MM.1S (cell line): ENCODE data around the gene DHRS12.

ENCODE experiments used
- DNase-seq: peaks from one replicate; pipeline ENCODE4 v3.0.0-alpha.2; 2015
- H2AFZ ChIP-seq: fragments of 300-600 bp; sonication (generic); 2 replicates; pipeline ENCODE4 v1.6.0; 2016; ENCODE audit warnings: antibody characterized with exemption, low read length
- H3F3A ChIP-seq: fragments of 300-600 bp; sonication (generic); 2 replicates; pipeline ENCODE4 v1.6.1; 2016; ENCODE audit warnings: mild to moderate bottlenecking, antibody characterized with exemption, low read length, moderate library complexity, mixed read lengths; ENCODE audit not compliant: insufficient read depth
- H3K27ac ChIP-seq: fragments of 300-600 bp; sonication (generic); 2 replicates; pipeline ENCODE4 v1.5.1; 2016; ENCODE audit warnings: mild to moderate bottlenecking, low read length
- H3K27me3 ChIP-seq: fragments of 300-600 bp; sonication (generic); replicated peaks from 2 replicates; pipeline ENCODE4 v1.6.0; 2016; ENCODE audit warnings: low read length; ENCODE audit not compliant: insufficient read depth
- H3K36me3 ChIP-seq: fragments of 300-600 bp; sonication (generic); replicated peaks from 2 replicates; pipeline ENCODE4 v1.6.1; 2016; ENCODE audit warnings: mild to moderate bottlenecking, low read length, mixed read lengths; ENCODE audit not compliant: insufficient read depth
- H3K4me1 ChIP-seq: fragments of 300-600 bp; sonication (generic); 2 replicates; pipeline ENCODE4 v1.6.1; 2016; ENCODE audit warnings: low read length, mixed read lengths
- H3K4me2 ChIP-seq: fragments of 300-600 bp; sonication (generic); 2 replicates; pipeline ENCODE4 v1.6.0; 2016; ENCODE audit warnings: low read depth, low read length
- H3K4me3 ChIP-seq: fragments of 300-600 bp; sonication (generic); 2 replicates; pipeline ENCODE4 v1.5.1; 2016; ENCODE audit warnings: low read length, mixed read lengths
- H3K79me2 ChIP-seq: fragments of 300-600 bp; sonication (generic); 2 replicates; pipeline ENCODE4 v1.6.1; 2016; ENCODE audit warnings: mixed run types, low read length, mixed read lengths
- H3K9ac ChIP-seq: fragments of 300-600 bp; sonication (generic); 2 replicates; pipeline ENCODE4 v1.6.1; 2016; ENCODE audit warnings: low read length, mixed read lengths
- H3K9me2 ChIP-seq: fragments of 300-600 bp; sonication (generic); replicated peaks from 2 replicates; pipeline ENCODE4 v1.6.1; 2016; ENCODE audit warnings: mild to moderate bottlenecking, low read length, mixed read lengths; ENCODE audit not compliant: insufficient read depth
- H3K9me3 ChIP-seq: fragments of 300-600 bp; sonication (generic); replicated peaks from 2 replicates; pipeline ENCODE4 v1.6.1; 2016; ENCODE audit warnings: mild to moderate bottlenecking, low read length, mixed read lengths; ENCODE audit not compliant: insufficient read depth
- H4K20me1 ChIP-seq: fragments of 300-600 bp; sonication (generic); 2 replicates; pipeline ENCODE4 v1.6.1; 2016; ENCODE audit warnings: mild to moderate bottlenecking, low read length, moderate library complexity, mixed read lengths; ENCODE audit not compliant: insufficient read depth
- CTCF ChIP-seq: fragments of 300-600 bp; sonication (generic); IDR thresholded peaks from 2 replicates; pipeline ENCODE4 v1.5.1; 2016; ENCODE audit warnings: antibody characterized with exemption, low read length, mixed read lengths
- EZH2 ChIP-seq: fragments of 300-600 bp; sonication (generic); optimal IDR thresholded peaks from 2 replicates; pipeline ENCODE3; 2017; ENCODE audit warnings: low read depth, mild to moderate bottlenecking, antibody characterized with exemption, low read length, mixed read lengths
- EZH2phosphoT487 ChIP-seq: fragments of 300-600 bp; sonication (generic); IDR thresholded peaks from 2 replicates; pipeline ENCODE4 v1.6.1; 2018; ENCODE audit warnings: antibody characterized with exemption, low read length

The DHRS12 gene

GRCh38 chr13:51780099-51780498, 23.9 kb downstream of the DHRS12 start:
- Histone ChIP-seq H2AFZ (no peak overlapping the region), H3K36me3 (no peaks in the 10 kb centered on the region), H3K9me3 (no peaks in the 10 kb centered on the region), H3K27ac (no peak overlapping the region), H3K4me2 (no peak overlapping the region), H3K9ac (no peak overlapping the region), H3F3A (no peaks in the 10 kb centered on the region), H4K20me1 (no peaks in the 10 kb centered on the region), H3K27me3 (no peaks in the 10 kb centered on the region), H3K79me2 (no peaks in the 10 kb centered on the region), H3K4me1 (no peaks in the 10 kb centered on the region), H3K4me3 (no peak overlapping the region), H3K9me2 (no peaks in the 10 kb centered on the region)
- no peak for DNase-seq
- TF ChIP-seq EZH2 = no peak
- no peak for TF ChIP-seq CTCF
- TF ChIP-seq EZH2phosphoT487 = no peak

GRCh38 chr13:51778392-51778791, 25.6 kb downstream of the DHRS12 start:
- Histone ChIP-seq H3F3A (no peaks in the 10 kb centered on the region), H3K4me3 (no peak overlapping the region), H3K9ac (no peak overlapping the region), H3K36me3 (no peaks in the 10 kb centered on the region), H4K20me1 (no peaks in the 10 kb centered on the region), H3K9me3 (no peaks in the 10 kb centered on the region), H3K27me3 (no peaks in the 10 kb centered on the region), H3K9me2 (no peaks in the 10 kb centered on the region), H3K4me2 (no peak overlapping the region), H3K79me2 (no peaks in the 10 kb centered on the region), H2AFZ (no peak overlapping the region), H3K4me1 (no peaks in the 10 kb centered on the region), H3K27ac (no peak overlapping the region)
- TF ChIP-seq EZH2phosphoT487 (no peak), EZH2 (no peak), CTCF (no peak)
- no peak for DNase-seq

GRCh38 chr13:51777921-51778320, 26.0 kb downstream of the DHRS12 start:
- no peak for DNase-seq
- Histone ChIP-seq H3K27ac (no peak overlapping the region), H2AFZ (no peak overlapping the region), H3K79me2 (no peaks in the 10 kb centered on the region), H3K9ac (no peak overlapping the region), H3K9me3 (no peaks in the 10 kb centered on the region), H3K27me3 (no peaks in the 10 kb centered on the region), H3K4me2 (no peak overlapping the region), H3K4me1 (no peaks in the 10 kb centered on the region), H4K20me1 (no peaks in the 10 kb centered on the region), H3K36me3 (no peaks in the 10 kb centered on the region), H3K4me3 (no peak overlapping the region), H3K9me2 (no peaks in the 10 kb centered on the region), H3F3A (no peaks in the 10 kb centered on the region)
- no peak for TF ChIP-seq CTCF
- no peak for TF ChIP-seq EZH2phosphoT487
- no peak for TF ChIP-seq EZH2

GRCh38 chr13:51776179-51776578, 27.8 kb downstream of the DHRS12 start:
- H3K9ac ChIP-seq = no peak overlapping the region
- no peak for DNase-seq
- no peak overlapping the region for H3K4me2 ChIP-seq

More at GRCh38 chr13:51776179-51776578, 27.8 kb downstream of the DHRS12 start:
- no peak for TF ChIP-seq EZH2phosphoT487
- TF ChIP-seq EZH2 = no peak
- TF ChIP-seq CTCF = no peak
- H3K9me2 ChIP-seq = no peaks in the 10 kb centered on the region
- H3K36me3 ChIP-seq = no peaks in the 10 kb centered on the region
- no peaks in the 10 kb centered on the region for H3K9me3 ChIP-seq
- H3K27me3 ChIP-seq = no peaks in the 10 kb centered on the region
- H3F3A ChIP-seq = no peaks in the 10 kb centered on the region
- no peak overlapping the region for H3K27ac ChIP-seq
- H3K4me3 ChIP-seq = no peak overlapping the region
- no peaks in the 10 kb centered on the region for H3K79me2 ChIP-seq
- no peaks in the 10 kb centered on the region for H4K20me1 ChIP-seq
- H2AFZ ChIP-seq = no peak overlapping the region
- H3K4me1 ChIP-seq = no peaks in the 10 kb centered on the region
